GM12872 (cell line): ENCODE results near the gene ZFYVE16.

Experiments
- CTCF ChIP-seq: IDR thresholded peaks from 3 replicates; pipeline ENCODE4 v1.5.1; 2011; ENCODE audit warnings: low read depth, mild to moderate bottlenecking, low read length, moderate library complexity; ENCODE audit not compliant: insufficient read depth

Gene ZFYVE16

GRCh38 chr5:80437326-80437725 lies 29.5 kb downstream of the ZFYVE16 start:
- TF ChIP-seq CTCF: no peak

- TF ChIP-seq CTCF: no peak
Observed at GRCh38 chr5:80438739-80439138, 30.9 kb downstream of the ZFYVE16 start.

GRCh38 chr5:80439213-80439612 lies 31.3 kb downstream of the ZFYVE16 start:
- TF ChIP-seq CTCF: no peak

GRCh38 chr5:80442742-80443141 lies 34.9 kb downstream of the ZFYVE16 start:
- TF ChIP-seq CTCF: no peak

- no peak for TF ChIP-seq CTCF
Observed at GRCh38 chr5:80453366-80453765, 45.5 kb downstream of the ZFYVE16 start.

- TF ChIP-seq CTCF: no peak
Observed at GRCh38 chr5:80463269-80463668, 55.4 kb downstream of the ZFYVE16 start.

- no peak for TF ChIP-seq CTCF
Observed at GRCh38 chr5:80466669-80467485, 59.0 kb downstream of the ZFYVE16 start.

GRCh38 chr5:80468131-80468530 lies 60.3 kb downstream of the ZFYVE16 start:
- no peak for TF ChIP-seq CTCF
